Skin epidermis (tissue), 12 donors: ENCODE data around the gene SMR3A.

Experiments
- H3K27ac ChIP-seq, 21 experiments: fragments of 200-600 bp; sonication (generic) in 11 of 21; one replicate each; pipeline ENCODE4 v1.5.0; 2020; ENCODE audit warnings: mild to moderate bottlenecking in 3 of 21, inconsistent platforms in 2 of 21, moderate library complexity in 2 of 21
- H3K4me3 ChIP-seq, 7 experiments: fragments of 200-600 bp; sonication (generic) in 2 of 7; one replicate each; pipeline ENCODE4 v1.5.0; 2020; ENCODE audit warnings: inconsistent platforms in 2 of 7, mild to moderate bottlenecking in 2 of 7, moderate library complexity in 1 of 7

SMR3A gene

GRCh38 chr4:70360460-70360859 is at the start of gene SMR3A:
Gene SMR3A, plus strand, starts transcription at chr4:70360760. Its CDS starts 1,356 bp downstream, at chr4:70362116.
- no peak within 1 kb of the TSS for H3K27ac ChIP-seq
- H3K4me3 ChIP-seq, result no peak within 1 kb of the TSS

- no peak overlapping the region for H3K4me3 ChIP-seq
- H3K27ac ChIP-seq, result no peak overlapping the region
Observed at GRCh38 chr4:70313736-70314135, 46.8 kb upstream of the SMR3A start.

DNA sequence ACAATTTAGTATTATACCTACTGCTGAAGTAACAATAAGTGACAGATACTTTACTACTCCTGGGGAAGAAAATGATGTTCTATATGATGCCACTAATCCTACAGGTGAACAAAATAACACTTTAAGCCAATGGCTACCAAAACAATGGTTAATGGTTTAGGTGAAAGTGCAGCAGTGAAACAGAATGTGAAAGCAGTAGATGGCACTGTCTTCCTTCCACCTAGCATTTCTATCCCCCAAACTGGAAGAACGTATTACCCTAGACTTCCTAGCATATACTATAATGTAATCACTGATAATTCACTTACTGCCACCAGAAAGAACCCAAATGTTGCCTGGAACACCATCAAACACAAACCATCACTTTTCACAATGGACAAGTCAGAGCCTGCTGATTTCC is 44.6 kb upstream of the SMR3A start:
- H3K27ac ChIP-seq, result no peak overlapping the region
- H3K4me3 ChIP-seq, result no peak overlapping the region

DNA sequence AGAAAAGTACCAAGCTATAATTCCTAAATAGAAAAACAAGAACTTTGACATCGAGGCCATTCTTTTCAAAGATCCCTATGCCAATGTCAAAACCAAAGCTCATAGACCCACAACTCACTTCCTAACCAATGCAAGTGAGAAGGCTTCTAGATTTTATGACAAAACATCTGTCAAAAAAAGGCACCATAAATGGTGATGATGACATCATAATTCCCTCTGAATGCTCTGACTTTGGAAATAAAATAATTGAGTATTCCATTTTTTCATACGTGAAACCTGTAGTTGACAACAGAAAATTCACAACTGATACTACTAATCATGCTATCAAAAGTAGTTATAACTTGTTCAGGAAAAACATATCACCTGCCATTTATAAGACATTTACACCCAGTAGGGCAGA is 34.5 kb upstream of the SMR3A start:
- H3K27ac ChIP-seq, result no peak overlapping the region
- H3K4me3 ChIP-seq, result no peak overlapping the region

GRCh38 chr4:70334681-70335080 is 25.9 kb upstream of the SMR3A start, which contains the start of gene CABS1:
Gene CABS1, plus strand, starts transcription at chr4:70334981. Its CDS starts 59 bp downstream, at chr4:70335040.
- H3K27ac ChIP-seq, result no peak within 1 kb of the TSS
- H3K4me3 ChIP-seq, result no peak within 1 kb of the TSS

- Histone ChIP-seq H3K4me3 (no peak overlapping the region), H3K27ac (no peak overlapping the region)
Observed at GRCh38 chr4:70336043-70336442, 24.5 kb upstream of the SMR3A start.

DNA sequence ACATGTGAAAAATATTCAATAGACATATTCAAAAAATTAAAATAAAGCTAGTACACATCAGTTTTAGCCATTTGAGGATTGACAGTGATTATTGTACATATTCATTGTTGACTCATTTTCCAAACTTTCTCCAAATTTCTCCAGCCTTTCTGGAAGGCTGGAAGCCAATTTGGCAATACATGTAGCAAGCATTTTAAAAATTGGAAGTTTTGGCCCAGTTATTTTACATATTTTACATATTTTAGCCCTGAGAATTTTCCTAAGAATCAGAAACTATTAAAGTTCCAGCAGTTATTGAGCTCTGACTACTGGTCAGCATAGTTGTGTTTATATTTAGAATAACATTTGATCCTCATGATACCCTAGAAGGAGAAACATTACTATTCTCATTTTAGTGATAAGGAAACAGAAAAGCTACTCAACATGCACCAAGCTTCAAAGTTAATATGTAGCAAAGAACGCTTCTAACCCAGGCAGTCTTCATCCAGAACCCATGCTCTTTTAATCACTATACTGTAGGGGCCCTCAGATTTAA is 22.6 kb upstream of the SMR3A start:
- no peak overlapping the region for H3K27ac ChIP-seq
- H3K4me3 ChIP-seq, result no peak overlapping the region

GRCh38 chr4:70356185-70356584 is 4.4 kb upstream of the SMR3A start:
- H3K4me3 ChIP-seq, result no peak overlapping the region
- H3K27ac ChIP-seq, result no peak overlapping the region

GRCh38 chr4:70359115-70359661 is 1.4 kb upstream of the SMR3A start:
- Histone ChIP-seq H3K4me3 (no peak overlapping the region), H3K27ac (no peak overlapping the region)

GRCh38 chr4:70364002-70364401 is 3.4 kb downstream of the SMR3A start:
- no peak overlapping the region for H3K4me3 ChIP-seq
- H3K27ac ChIP-seq, result no peak overlapping the region

DNA sequence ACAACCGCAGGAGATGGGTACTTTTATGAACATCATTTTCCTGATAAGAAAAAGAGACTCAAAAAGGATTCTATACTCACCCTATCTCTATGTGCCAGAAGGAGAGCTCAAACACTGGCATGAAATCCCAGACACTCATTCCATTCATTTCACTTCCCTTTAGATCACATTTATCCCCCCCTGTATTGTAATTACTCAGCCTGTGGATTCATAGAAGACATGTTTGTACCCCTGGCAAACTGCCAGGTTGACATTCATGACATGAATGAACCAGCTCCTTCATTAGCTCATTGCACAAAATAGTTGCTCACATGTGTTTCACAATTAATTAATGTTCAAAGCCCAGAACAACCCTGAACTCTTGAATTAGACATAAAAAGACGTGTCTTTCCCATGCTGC is 4.9 kb downstream of the SMR3A start:
- Histone ChIP-seq H3K27ac (no peak overlapping the region), H3K4me3 (no peak overlapping the region)

GRCh38 chr4:70367813-70368212 is 7.3 kb downstream of the SMR3A start:
- Histone ChIP-seq H3K27ac (no peak overlapping the region), H3K4me3 (no peak overlapping the region)

- H3K27ac ChIP-seq, result no peak overlapping the region
- H3K4me3 ChIP-seq, result no peak overlapping the region
Observed at GRCh38 chr4:70371987-70372386, 11.4 kb downstream of the SMR3A start.

GRCh38 chr4:70372760-70373159 is 12.2 kb downstream of the SMR3A start:
- H3K4me3 ChIP-seq, result no peak overlapping the region
- H3K27ac ChIP-seq, result no peak overlapping the region

DNA sequence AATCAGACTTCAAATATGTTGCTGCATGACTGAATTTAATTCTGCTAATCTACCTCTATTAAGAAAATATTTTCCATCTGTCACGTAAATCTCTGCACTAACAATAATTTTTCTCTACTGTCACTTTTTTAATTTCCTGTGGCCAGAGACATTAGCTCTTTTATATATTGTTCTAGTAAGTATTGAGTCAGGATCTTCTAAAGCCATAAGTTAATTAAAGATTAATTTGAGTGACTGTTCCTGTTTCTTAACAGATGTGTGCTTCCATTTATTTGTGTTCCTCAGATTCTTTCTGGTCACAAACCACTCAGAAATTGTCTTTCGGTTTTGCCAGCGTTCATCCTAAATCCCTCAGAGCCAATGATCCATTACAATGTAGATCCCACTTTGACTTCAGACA is 20.0 kb downstream of the SMR3A start:
- Histone ChIP-seq H3K27ac (no peak overlapping the region), H3K4me3 (no peak overlapping the region)

- no peak within 1 kb of the TSS for H3K4me3 ChIP-seq
- H3K27ac ChIP-seq, result no peak within 1 kb of the TSS
Observed at GRCh38 chr4:70382691-70383181, 22.2 kb downstream of the SMR3A start, which contains the start of gene SMR3B. Gene SMR3B, plus strand, starts transcription at chr4:70383131. Its CDS starts 1,380 bp downstream, at chr4:70384511.

DNA sequence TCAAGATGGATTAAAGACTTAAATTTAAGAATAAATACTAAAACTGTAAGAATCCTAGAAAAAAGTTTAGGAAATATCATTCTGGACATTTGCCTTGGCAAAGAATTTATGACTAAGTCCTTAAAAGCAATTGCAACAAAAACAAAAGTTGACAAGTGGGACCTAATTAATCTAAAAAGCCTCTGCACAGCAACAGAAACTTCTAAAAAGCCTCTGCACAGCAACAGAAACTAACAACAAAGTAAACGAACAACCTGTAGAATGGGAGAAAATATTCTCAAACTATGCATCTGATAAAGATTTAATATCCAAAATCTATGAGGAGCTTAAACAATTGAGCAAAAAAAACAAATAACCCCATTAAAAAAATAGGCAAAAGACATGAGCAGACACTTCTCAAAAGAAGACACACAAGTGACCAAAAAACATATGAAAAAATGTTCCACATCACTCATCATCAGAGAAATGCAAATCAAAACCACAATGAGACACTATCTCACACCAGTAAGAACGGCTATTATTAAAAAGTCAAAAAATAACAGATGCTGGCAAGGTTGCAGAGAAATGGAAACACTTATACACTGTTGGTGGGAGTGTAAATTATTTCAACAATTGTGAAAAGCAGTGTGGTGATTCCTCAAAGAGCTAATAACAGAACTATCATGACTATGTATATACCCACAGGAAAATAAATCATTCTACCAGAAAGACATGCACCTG is 31.7 kb downstream of the SMR3A start:
- Histone ChIP-seq H3K27ac (no peak overlapping the region), H3K4me3 (no peak overlapping the region)

DNA sequence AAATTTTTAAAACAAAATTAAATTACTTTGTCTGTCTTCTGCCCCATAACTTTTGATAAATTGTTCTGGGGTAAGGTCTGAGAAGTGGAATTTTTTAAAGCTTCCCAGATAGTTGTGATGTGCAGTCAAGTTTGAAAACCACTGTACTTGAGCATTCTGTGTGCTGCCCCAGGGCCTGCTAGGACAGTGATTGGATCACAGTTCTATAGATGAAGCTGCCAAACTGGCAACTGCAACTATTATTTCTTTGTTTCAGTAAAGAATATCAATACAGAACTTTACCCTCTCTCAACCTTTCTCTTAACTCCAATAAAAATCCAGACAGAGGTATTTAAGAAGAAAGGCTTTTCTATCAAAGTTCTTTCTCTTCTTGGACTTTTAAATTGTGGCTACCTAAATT is 37.0 kb downstream of the SMR3A start, which contains the start of gene OPRPN:
TSS of gene OPRPN (plus strand) at position 361 of the 400 bp plus-strand sequence. CDS start 1,346 bp downstream, outside the sequence.
- Histone ChIP-seq H3K4me3 (no peak within 1 kb of the TSS), H3K27ac (no peak within 1 kb of the TSS)

GRCh38 chr4:70399319-70399718 is 38.8 kb downstream of the SMR3A start:
- H3K27ac ChIP-seq, result no peak overlapping the region
- H3K4me3 ChIP-seq, result no peak overlapping the region

GRCh38 chr4:70402762-70403161 is 42.2 kb downstream of the SMR3A start:
- Histone ChIP-seq H3K27ac (no peak overlapping the region), H3K4me3 (no peak overlapping the region)

GRCh38 chr4:70405765-70406164 is 45.2 kb downstream of the SMR3A start:
- no peak overlapping the region for H3K4me3 ChIP-seq

More at GRCh38 chr4:70405765-70406164, 45.2 kb downstream of the SMR3A start:
- no peak overlapping the region for H3K27ac ChIP-seq
